GM12865 (cell line): ENCODE measurements around the gene OR52I1.

ENCODE experiments used
- DNase-seq: peaks from one replicate; pipeline ENCODE4 v3.0.0; 2010; ENCODE audit warnings: low read depth
- H3K4me3 ChIP-seq: 2 replicates; pipeline ENCODE4 v1.5.1; 2011; ENCODE audit warnings: mild to moderate bottlenecking, low read depth, low read length, control low read depth
- CTCF ChIP-seq: IDR thresholded peaks from 2 replicates; pipeline ENCODE4 v1.5.1; 2011; ENCODE audit warnings: low read length, control low read depth, low read depth, inconsistent platforms; ENCODE audit not compliant: insufficient read depth; ENCODE audit errors: missing control alignments

OR52I1 gene

GRCh38 chr11:4581443-4581842, 12.4 kb upstream of the OR52I1 start, which contains the start of gene OR52I2:
OR52I2 (plus strand) TSS chr11:4581743.
- no peak for TF ChIP-seq CTCF
- DNase-seq: no peak
- no peak within 1 kb of the TSS for H3K4me3 ChIP-seq

GRCh38 chr11:4589017-4589416, 4.8 kb upstream of the OR52I1 start:
- DNase-seq: no peak
- no peak overlapping the region for H3K4me3 ChIP-seq
- TF ChIP-seq CTCF: no peak

- TF ChIP-seq CTCF: no peak
- H3K4me3 ChIP-seq: no peak overlapping the region
- no peak for DNase-seq
Measured at GRCh38 chr11:4605057-4605456, 11.2 kb downstream of the OR52I1 start.

- H3K4me3 ChIP-seq: no peak overlapping the region; the same call in 1 of the 2 replicates
- no peak for TF ChIP-seq CTCF
- no peak for DNase-seq
Measured at GRCh38 chr11:4606231-4607015, 12.6 kb downstream of the OR52I1 start.

- no peak for TF ChIP-seq CTCF
- H3K4me3 ChIP-seq: peak overlapping the region; percentile 74
- DNase-seq: no peak
Measured at GRCh38 chr11:4607096-4607495, 13.3 kb downstream of the OR52I1 start.

- DNase-seq: peak; percentile 97
- H3K4me3 ChIP-seq: peak within 1 kb of the TSS; percentile 74
- TF ChIP-seq CTCF: no peak
Measured at GRCh38 chr11:4607781-4608666, 14.2 kb downstream of the OR52I1 start, which contains the start of gene TRIM68. TRIM68 (minus strand) TSS chr11:4608231; CDS start chr11:4605504, 2,727 bp downstream.
